HG02610 (cell line): ENCODE data around the gene SLC5A2.
A peak's percentile ranks its signal among the peaks of the same experiment; 100 is the strongest.
"Not testable (repeated sequence)": the region's sequence is repeated elsewhere in the genome, so short reads cannot be mapped to it uniquely, and the experiment has no call there.

ENCODE experiments used
- ATAC-seq: cut with Tn5 transposase; IDR thresholded peaks from one replicate; pipeline ENCODE4 v1.9.1; 2021; ENCODE audit warnings: mild to moderate bottlenecking, moderate library complexity; ENCODE audit not compliant: unreplicated experiment

Gene SLC5A2

GRCh38 chr16:31483081-31483480, at the start of gene SLC5A2:
TSS of gene SLC5A2 (plus strand) at chr16:31483123. CDS start at chr16:31483137, 14 bp downstream.
- ATAC-seq = no peak

DNA sequence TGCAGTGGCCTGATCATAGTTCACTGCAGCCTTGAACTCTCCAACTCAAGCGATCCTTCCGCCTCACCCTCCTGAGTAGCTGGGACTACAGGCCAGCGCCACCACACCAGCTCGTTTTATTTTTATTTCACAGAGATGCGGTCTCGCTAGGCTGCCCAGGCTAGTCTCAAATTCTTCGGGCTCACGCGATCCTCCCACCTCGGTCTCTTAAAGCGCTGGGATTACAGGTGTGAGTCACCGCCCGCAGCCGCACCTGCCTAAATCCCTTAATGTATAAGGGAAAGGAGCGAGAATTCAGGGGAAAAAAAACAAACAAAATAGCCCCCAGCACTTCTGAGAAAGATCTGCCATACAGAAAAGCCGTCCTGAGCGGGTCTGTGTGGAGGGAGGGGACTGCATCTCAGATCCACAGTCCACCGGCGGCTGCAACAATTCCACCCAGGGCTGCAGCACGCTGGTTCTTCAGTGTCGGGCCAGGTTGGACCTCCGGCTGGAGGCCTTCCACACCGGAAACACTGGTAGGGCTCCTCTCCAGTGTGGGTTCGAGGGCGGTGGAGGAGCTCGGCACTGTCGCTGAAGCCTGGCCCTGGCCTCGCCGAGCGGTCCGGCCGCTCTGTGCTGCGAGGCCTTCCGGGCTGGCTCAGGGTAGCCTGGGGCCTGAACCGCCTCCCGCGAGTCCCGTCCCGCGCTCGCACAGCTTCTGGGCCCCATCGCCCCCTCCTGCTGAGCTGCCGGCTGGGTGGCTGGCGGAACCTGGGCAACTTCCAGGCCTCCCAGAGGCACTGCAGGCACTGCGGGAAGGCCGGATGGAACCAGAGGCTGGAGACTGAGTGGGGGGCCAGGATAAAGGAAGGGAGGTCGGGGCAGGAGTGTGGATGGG, 47.3 kb upstream of the SLC5A2 start:
- no peak for ATAC-seq

GRCh38 chr16:31436221-31437045, 46.5 kb upstream of the SLC5A2 start:
- no peak for ATAC-seq

DNA sequence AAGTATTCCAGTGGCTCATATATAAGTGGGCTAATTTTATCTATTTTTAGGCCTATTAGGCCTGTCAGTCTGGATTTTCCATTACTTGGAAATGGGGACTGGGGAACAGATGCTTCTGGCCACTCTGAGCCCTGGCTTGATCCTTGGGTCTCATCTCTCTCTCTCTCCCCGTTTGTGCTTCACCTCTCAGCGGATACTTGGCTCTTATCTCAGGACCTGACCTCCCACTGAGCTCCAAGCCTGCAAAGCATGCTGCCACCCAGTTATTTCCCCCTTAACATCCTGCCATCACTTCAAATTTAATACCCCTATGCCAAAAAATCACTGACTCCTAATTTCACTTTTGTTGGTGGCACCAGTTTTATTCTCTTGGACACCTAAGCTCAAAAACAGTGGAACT, 44.5 kb upstream of the SLC5A2 start:
- no peak for ATAC-seq

DNA sequence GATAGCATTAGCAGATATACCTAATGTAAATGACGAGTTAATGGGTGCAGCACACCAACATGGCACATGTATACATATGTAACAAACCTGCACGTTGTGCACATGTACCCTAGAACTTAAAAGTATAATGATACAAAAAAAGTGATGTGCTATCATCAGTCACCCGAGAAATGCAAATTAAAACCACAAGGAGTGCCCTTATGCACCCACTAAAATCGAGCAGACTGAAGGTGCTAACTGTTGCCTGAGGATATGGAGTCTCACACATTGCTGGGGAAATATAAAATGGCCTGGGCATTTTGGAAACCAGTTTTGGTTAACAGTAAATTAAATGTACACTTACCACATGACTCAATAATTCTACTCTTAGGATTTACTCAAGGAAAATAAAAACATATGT, 43.9 kb upstream of the SLC5A2 start:
- ATAC-seq = not testable (repeated sequence)

GRCh38 chr16:31439519-31439918, 43.4 kb upstream of the SLC5A2 start:
- ATAC-seq = no peak

DNA sequence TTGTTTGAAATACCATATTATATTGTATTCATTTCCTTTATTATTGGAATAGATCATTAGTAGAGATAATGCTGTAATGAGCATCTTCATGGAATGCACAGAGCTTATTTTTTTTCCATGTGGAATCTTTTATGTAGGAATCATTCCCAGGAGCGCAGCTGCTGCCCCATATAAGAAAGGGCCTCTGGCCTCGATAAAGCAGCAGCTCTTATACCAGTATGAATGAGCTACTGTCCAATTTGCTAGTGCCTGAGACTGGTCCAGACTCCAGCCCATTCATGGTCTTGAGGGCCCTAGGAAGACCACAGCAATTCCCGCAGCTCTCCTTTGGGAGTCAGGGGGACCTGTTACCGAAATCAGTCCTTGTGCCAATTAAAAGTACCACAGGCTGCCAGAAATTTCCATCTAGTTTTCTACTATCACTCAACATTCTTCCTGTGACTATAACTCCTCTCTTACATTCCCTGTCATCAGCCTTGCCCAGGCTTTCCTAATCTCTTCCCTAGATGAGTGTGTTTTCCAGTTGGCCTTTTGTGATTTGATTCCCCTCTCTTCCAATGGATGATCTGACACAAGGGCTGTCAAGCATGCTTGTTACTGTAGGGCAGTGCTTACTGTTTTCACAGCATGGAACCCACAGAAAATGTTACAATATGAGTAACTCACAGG, 42.3 kb upstream of the SLC5A2 start:
- no peak for ATAC-seq

DNA sequence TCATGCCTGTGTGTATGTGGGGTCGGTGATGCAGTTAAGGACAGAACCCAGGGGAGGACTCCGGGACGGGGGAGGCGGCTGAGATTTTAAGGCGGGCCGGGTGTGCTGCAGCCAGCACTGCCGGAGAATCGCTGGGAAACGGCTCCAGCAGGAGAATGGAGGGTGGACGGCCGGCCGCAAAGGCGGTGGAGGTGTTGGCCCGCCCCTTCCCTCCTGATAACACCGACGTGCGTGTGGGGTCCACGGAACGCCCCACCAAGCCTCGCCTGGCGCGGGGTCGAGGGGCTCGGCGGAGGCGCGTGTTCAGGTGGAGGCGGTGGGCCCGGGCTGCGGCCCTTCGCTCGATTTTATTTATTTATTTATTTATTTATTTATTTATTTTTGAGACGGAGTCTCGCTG, 41.0 kb upstream of the SLC5A2 start:
- no peak for ATAC-seq

- ATAC-seq = not testable (repeated sequence)
These were observed 37.0 kb upstream of the SLC5A2 start for GRCh38 chr16:31445931-31446330.

DNA sequence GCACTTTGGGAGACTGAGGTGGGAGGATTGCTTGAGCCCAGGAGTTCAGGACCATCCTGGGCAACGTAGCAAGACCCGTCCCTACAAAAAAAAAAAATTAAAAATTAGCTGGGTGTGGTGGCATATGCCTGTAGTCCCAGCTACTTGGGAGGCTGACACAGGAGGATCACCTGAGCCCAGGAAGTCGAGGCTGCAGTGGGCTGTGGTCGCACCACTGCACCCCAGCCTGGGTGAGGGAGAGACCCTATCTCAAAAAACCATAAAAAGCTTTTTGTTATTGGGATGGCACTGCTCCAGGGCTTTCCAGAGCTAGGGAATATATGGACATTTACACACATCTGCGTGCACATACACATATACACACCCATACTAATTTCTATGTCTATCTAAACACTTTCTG, 31.7 kb upstream of the SLC5A2 start:
- no peak for ATAC-seq

- no peak for ATAC-seq
These were observed 31.1 kb upstream of the SLC5A2 start for GRCh38 chr16:31451681-31452351.

GRCh38 chr16:31452631-31453106, 30.3 kb upstream of the SLC5A2 start:
- ATAC-seq = no peak

DNA sequence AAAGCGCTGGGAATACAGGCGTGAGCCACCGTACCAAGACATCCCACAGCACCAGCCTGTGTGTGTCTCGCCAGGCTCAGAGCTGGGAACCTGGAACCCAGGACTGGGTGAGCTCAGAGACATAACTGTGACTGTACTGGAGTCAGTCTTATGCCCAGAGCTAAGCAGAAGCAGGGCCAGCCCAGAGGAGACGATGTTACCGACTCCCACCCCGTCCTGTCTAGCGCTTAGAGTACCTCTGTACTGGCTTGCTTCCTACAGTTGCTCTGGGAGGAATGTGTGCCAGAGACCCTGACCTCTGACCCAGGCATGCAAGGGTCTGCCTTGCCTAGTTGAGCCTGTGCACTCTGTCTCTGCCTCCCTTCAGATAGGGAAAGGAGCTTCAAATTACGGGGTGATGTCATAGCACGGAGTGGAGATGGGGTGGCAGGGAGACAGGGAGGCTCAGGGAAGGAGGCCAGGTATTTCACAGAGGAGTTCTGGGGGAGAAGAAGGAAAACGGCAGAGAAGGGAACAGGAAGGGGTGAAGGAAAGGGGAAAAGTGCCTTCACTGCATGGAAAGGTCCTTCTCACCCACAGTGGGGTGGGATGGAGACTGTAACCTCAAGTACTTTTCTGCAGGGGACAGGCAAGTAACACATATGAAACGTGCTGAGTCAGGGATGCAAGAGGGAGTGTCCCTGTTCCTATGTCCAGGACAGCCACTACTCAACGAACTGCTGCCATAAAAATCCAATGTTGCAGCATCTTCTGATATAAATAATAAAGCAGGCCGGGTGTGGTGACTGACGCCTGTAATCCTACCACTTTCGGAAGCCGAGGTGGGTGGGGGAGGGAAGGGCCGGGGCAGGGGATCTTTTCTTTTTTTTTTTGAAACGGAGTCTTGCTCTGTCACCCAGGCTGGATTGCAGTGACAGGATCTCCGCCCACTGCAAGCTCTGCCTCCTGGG, 29.4 kb upstream of the SLC5A2 start:
- ATAC-seq = no peak

GRCh38 chr16:31455601-31456314, 27.2 kb upstream of the SLC5A2 start:
- ATAC-seq = no peak

DNA sequence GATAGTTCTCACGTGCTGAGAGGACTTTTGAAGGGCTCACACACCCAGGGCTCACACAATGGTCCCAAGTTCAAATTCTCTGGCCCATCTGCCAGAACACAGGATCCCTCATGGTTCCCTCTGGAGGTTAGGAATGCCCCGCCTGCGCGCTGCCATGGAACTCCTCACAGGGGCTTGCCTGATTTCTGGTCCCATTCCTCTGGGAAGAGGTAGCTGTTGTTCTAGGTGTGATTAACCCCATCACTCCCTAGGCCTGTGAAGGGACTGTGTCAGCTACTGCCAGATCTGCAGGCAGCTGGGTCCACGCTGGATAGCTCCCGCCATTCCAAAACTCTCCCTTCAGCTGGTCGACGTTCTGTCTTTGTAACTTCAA, 25.9 kb upstream of the SLC5A2 start:
- ATAC-seq = no peak

DNA sequence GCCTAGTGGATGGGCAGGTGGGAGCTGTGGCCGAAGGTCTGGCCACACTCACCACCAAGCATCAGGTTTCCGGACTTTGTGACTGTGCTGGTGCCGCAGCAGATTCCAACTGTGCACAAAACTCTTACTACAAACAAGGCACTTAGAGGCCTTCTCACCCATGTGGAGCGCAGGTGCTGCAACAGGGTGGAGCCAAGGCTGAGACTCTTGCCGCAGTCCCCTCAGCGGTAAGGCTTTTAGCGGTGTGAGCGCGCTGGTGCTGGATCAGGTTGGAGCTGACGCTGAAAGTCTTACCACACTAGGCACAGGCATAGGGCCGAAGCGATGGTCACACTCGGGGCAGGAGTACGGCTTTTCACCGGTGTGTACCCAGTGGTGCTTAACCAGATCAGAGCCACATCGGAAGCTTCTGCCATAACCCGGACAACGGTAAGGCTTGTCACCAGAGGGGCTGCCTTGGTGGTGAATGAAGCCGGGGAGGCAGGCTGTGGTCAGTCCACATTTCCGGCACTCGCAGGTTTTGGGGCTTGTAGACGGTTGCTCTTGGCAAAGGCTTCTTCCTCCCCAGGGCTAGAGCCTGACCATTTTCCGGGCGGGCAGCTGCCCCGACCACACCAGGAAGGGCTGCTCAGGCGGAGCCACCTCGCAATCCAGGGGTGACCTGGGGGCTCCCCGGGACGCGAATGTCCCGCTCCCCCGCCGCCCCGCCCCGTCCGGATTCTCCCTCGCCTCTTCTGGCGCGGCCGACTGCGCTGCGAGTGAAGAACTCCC, 24.7 kb upstream of the SLC5A2 start:
- no peak for ATAC-seq

DNA sequence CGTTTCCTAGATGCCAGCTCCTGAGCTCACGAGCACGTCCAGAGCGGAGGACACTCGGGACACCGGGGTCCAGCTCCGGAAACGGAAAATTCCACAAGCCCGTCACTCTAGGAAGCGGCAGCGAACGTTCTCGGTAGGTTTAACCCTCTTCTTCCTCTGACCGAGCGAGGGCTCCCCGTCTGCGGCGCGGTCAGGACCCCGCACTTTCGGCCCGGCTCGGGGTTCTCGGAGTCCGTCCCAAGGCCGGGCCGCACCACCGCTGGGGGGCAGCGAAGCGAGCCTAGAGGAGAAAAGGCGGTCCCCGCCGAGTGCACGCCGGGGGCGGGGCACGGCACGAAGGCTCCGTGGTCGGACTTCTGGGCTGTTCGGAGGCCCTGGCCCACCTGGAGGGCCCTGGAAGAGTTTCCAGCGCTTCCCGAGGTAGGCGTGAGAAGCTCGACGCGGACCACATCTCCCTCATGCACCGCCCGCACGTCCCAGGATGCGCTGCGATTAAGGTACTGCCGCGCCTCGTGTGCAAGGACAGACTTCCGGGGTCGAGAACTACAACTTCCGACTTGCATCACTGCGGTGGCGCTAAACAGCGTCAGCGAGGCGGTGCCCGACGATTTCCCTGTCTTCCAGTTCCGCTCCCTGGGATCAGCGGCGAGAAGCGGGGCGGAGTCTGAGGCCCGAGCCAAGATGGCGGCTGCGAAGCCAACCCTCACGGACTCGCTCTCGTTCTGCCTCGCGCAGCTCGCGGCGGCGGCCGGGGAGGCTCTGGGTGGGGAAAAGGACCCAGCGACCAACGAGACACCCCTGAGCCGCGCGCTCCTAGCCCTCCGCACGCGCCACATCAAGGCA, 23.9 kb upstream of the SLC5A2 start, which contains the start of gene ARMC5:
Gene ARMC5, plus strand, starts transcription at position 658 of the 843 bp plus-strand sequence. Its CDS starts 24 bp downstream, at position 682.
- peak; percentile 77 for ATAC-seq
